GM19468 (cell line): Measurements from ENCODE around the gene AIG1.
"Not testable (repeated sequence)": the region's sequence is repeated elsewhere in the genome, so short reads cannot be mapped to it uniquely, and the experiment has no call there.

Source experiments
- ATAC-seq: cut with Tn5 transposase; IDR thresholded peaks from one replicate; pipeline ENCODE4 v1.9.1; 2021; ENCODE audit warnings: mild to moderate bottlenecking, moderate library complexity, moderate number of reproducible peaks; ENCODE audit not compliant: unreplicated experiment; ENCODE audit errors: extremely low read depth

Gene AIG1

DNA sequence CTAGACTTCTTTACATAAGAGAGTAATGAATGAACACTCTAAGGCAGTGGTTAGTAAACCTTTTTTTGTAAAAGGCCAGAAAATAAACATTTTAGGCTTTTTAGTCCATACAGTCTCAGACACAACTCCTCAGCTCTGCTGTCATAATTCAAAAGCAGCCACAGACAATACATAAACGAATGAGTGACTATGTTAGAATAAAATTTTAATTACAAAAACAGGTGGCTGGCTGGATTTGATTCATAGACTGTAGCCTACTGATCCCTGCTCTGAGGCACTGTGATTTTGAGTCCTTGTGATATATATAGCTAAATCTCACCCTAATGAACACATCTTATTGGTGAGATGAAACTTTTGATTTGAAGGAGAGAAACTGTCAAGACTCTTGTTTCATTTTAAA, 155.1 kb downstream of the AIG1 start:
- ATAC-seq: no peak

- no peak for ATAC-seq
Measured at GRCh38 chr6:143218233-143218632, 157.5 kb downstream of the AIG1 start.

DNA sequence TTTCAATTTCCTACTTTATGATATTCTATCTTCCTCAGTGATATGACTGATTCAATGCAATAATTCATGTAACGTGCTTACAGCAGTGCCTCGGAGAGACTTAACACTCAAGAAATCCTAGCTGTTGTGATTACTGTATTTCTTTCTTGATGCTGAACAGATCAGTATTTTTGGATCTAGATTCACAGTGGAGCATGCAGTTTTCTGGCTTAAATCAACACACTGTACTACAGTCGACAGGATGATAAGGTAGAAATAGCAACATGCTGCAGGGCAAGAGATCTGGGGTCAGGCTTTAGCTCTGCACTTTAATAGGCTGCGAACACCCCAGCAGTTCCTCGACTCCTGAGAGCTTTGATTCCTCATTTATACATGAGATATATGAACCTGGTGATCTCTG, 161.0 kb downstream of the AIG1 start:
- ATAC-seq: no peak

- no peak for ATAC-seq
Measured at GRCh38 chr6:143222310-143222709, 161.6 kb downstream of the AIG1 start.

GRCh38 chr6:143222801-143223231, 162.1 kb downstream of the AIG1 start:
- ATAC-seq: no peak

- no peak for ATAC-seq
Measured at GRCh38 chr6:143223895-143224294, 163.2 kb downstream of the AIG1 start.

DNA sequence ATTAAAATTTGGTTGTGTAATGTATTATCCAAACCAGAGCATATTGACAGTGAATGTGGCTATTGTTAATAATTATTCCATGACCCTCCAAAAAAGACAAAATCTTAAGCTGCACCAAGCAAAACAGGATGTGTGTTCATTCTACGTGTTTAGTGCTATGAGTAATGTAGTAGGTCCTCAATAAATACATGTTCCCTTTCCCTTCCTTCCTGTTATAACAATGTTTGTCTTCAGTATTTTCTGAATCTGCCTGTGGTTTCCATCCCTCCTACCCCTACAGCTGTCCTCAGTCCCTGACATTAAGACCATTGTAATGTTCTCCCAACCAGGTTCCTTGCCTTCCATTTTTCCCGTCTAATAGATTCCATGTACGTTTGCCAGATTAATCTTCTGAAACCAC, 163.8 kb downstream of the AIG1 start:
- ATAC-seq: no peak

DNA sequence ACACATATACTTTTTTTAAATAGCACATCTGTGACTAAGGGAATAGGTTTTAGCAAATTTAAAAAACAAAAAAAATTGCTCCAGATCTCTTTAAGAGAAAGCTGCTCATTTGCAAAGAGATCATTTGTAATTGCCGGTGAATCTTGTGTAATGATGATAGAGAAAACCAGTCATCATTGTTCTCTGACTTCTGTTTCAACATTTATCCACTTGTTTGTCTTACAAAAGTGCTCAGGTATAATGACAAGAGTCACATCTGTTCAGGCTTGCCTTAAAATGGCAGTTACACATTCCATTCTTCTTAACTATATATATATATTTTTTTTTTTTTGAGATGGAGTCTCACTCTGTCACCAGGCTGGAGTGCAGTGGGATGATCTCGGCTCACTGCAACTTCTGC, 165.2 kb downstream of the AIG1 start:
- no peak for ATAC-seq

DNA sequence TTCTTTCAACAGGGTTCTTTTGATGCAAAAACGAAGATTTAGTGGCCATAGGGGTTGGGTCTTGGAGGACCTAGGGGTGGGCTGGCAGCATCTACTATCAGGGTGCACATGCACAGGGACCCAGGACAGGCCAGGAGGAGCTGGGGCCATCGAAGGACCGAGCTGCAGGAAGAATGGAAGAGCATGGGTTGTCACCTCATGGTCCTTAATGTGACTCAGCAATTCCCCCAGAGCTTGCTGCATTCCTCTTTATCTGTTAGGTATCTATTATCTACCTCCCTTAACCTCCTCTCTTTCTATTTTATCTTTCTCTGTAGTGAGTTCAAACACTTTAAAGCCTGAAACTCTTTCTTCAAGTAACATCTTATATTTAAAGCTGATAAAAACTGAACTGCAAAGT, 167.0 kb downstream of the AIG1 start:
- no peak for ATAC-seq

GRCh38 chr6:143229400-143229799, 168.7 kb downstream of the AIG1 start:
- ATAC-seq: no peak

DNA sequence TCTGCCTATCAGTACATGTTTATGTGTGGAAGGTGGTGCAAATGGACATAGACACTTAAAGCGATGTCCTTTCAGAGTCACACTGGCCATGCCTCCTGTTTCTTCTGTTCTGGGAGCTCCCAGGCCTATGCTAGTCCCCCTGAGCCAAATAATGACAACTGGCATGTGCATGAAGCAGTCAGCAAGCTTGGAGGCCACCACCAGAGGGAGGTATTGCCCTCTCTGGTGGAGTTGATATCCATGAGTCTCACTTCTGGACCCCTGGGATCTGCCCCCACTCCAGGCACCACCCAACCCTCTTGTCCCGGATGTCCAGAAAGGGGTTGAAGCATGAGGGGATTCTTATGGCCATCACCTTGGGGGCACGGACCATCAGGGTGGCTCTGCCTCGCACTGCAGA, 172.2 kb downstream of the AIG1 start:
- no peak for ATAC-seq

- ATAC-seq: no peak
Measured at GRCh38 chr6:143233554-143234285, 173.0 kb downstream of the AIG1 start.

DNA sequence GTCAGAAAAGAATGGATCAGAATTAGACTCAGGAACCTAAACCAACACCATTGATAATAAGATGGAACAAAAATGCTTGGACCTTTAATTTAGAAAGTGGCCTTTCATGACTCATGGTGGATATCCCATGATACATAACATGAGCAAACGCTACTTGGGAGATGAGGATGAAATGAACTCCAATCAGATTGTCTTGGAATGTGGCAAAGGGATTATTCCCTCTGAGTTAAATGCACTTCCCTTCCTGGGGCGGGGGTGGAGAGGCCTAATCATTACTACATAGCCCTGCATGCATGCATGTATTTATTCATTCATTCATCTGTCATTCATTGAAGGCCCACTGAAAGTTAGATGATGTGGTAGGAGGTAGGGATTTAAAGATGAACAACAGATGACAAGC, 174.0 kb downstream of the AIG1 start:
- no peak for ATAC-seq

DNA sequence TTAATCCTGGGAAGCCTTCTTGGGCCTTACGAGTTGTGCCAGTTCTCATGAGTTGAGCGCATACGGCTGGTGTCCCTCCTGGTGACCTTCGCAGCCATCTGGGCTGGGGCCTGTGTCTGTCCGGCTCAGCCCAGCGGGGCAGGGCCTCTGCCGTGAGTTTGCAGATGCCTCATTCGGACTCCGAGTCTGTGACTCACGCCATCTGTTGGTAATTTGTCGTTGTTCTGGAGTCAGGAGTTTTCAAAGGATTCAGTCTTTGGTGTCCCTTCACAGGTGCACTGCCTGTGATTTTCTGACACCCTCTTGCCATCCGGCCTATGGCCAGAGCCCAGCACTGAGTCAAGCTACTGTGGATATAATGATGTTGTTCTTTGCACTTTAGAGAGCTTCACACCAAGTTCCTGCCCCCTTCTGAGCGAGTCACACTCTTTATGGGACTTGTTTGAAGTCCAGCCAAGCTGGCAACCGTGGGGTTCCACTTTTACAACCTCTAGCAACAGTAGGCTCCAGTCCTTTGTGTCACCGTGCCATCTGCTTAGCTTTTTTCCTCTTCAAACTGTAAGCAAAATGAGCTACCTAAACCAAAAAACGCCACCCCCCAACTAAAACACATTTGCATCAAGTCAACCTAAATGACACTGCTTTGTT, 175.6 kb downstream of the AIG1 start:
- ATAC-seq: no peak

DNA sequence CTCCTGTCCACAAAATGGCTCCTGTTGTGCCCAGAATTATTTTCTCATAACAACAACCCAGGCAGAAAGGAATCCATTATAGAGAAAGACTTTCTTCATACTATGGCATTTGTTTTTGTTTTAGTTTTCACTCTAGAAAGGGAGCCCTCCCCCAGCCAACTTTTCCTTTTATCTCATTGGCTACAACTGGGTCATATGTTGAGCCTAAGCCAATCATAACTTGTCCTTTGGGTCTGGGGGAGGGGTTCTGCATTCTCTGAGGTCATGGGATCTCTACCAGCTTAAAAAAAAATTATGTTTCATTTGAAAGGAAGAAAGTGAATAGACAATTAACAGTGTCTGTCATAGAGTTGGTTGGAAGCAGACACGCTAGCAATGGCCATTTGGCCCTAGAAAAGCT, 177.6 kb downstream of the AIG1 start:
- no peak for ATAC-seq

DNA sequence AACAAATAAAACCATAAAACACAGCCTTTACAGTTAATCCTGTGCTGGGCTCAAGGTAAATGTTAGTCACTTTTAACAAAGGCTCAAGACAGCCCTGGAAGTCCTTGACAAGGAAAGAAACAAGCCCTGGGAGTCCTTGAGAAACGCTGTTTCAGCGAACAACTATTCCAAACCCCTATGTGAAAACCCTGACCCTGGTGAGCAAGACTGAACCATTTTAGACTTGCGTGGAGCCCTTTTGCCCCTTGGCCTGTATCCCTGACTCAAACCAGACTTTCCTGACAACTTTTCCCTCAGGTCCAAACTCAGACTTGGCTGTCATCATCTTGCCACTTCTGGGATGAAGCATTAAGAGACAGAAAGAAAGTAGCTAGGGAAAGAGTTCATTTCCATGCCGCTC, 180.4 kb downstream of the AIG1 start:
- no peak for ATAC-seq

- no peak for ATAC-seq
Measured at GRCh38 chr6:143241911-143242310, 181.2 kb downstream of the AIG1 start.

DNA sequence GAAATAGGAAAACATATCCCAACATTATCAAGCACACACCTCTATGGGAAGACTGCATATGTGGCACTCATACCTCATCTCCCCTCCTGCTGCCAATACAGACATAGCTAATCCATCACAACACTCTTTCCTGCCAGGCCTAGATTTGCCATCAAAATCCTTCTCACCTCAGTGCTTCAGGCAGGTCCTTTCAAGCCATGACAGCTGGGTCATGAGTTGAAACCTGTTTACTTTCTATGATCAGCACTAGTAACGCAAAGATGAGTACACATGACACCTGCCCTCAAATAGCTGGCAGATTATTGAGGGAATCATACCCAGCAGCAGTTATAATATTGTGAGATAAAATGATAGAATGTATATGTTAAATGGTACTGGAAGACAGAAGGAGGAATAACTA, 183.1 kb downstream of the AIG1 start:
- ATAC-seq: no peak

GRCh38 chr6:143245656-143246055, 185.0 kb downstream of the AIG1 start:
- no peak for ATAC-seq

GRCh38 chr6:143246166-143246775, 185.6 kb downstream of the AIG1 start:
- ATAC-seq: not testable (repeated sequence)

DNA sequence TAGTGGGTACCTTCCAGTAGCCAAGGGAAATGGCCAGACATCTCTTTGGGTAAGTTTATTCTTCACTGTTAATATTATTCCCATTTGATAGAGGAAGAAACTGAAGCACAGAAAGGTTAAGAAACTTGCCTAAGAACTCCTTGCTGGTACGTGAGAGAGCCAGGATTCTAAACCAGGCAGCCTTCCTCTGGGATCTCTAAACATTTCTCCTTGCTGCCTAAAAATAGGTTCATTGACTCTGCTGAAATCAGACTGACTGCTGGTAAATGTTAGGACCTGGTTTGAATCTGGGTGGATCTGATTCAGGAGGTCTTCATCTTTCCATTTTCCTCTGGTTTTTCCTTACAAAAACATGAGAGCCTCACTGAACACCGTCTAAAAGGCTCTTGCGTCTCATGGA, 186.9 kb downstream of the AIG1 start:
- ATAC-seq: no peak

- no peak for ATAC-seq
Measured at GRCh38 chr6:143248359-143248758, 187.7 kb downstream of the AIG1 start.
